Retinal pigment epithelial cell (primary cell): ENCODE data around the gene UNC13B.
"Not testable (repeated sequence)": the region's sequence is repeated elsewhere in the genome, so short reads cannot be mapped to it uniquely, and the experiment has no call there.

Experiments used
- DNase-seq: peaks from one replicate; pipeline ENCODE4 v3.0.0-alpha.2; 2010; ENCODE audit warnings: low read depth
- H3K4me3 ChIP-seq: 2 replicates; pipeline ENCODE4 v1.5.1; 2011; ENCODE audit warnings: mild to moderate bottlenecking, low read length, control low read depth, moderate library complexity
- CTCF ChIP-seq: conservative IDR thresholded peaks from 2 replicates; pipeline ENCODE4 v1.5.1; 2011; ENCODE audit warnings: low read depth, low read length, control low read depth, inconsistent platforms

UNC13B gene

GRCh38 chr9:35229779-35230143, 68.0 kb downstream of the UNC13B start:
- no peak overlapping the region for H3K4me3 ChIP-seq
- DNase-seq, result no peak
- TF ChIP-seq CTCF, result no peak

- DNase-seq, result no peak
- no peak overlapping the region for H3K4me3 ChIP-seq
- TF ChIP-seq CTCF, result no peak
Observed at GRCh38 chr9:35232867-35233544, 71.2 kb downstream of the UNC13B start.

GRCh38 chr9:35236692-35237091, 74.9 kb downstream of the UNC13B start:
- TF ChIP-seq CTCF, result no peak
- no peak overlapping the region for H3K4me3 ChIP-seq
- DNase-seq, result no peak

- no peak for TF ChIP-seq CTCF
- no peak for DNase-seq
Observed at GRCh38 chr9:35237311-35237710, 75.5 kb downstream of the UNC13B start.

GRCh38 chr9:35245945-35246344, 84.1 kb downstream of the UNC13B start:
- not testable (repeated sequence) for DNase-seq, H3K4me3 ChIP-seq

More at GRCh38 chr9:35237311-35237710, 75.5 kb downstream of the UNC13B start:
- H3K4me3 ChIP-seq, result no peak overlapping the region

- no peak for TF ChIP-seq CTCF
- no peak for DNase-seq
- no peak overlapping the region for H3K4me3 ChIP-seq
Observed at GRCh38 chr9:35253075-35253474, 91.3 kb downstream of the UNC13B start.

GRCh38 chr9:35254237-35254636, 92.4 kb downstream of the UNC13B start:
- DNase-seq, result no peak
- TF ChIP-seq CTCF, result no peak
- H3K4me3 ChIP-seq, result no peak overlapping the region
